ENCODE results near the gene BID. TPM values are rescaled to one million over a fixed set of nuclear protein-coding genes. Genes with fewer than 3 reads are reported as not detected.

Gene BID
- total RNA-seq, 1 donor from 2014 or later, result 36.4 TPM

GRCh38 chr22:17782158-17782557, 7.9 kb upstream of the BID start:
- no peak for TF ChIP-seq CTCF (conservative IDR thresholded peaks at IDR 0.05)
- peaks cover 27% of the 10 kb centered on the region for H3K4me1 Mint-ChIP-seq (ENCODE audit: unreplicated experiment)
- H3K36me3 Mint-ChIP-seq, result no peaks in the 10 kb centered on the region
- no peaks in the 10 kb centered on the region for H3K9me3 Mint-ChIP-seq
- no peak for DNase-seq (ENCODE audit: extremely low spot score, unreplicated experiment)
- no peak overlapping the region for H3K27ac Mint-ChIP-seq
- peaks cover 3% of the 10 kb centered on the region for H3K27me3 Mint-ChIP-seq
- no peak overlapping the region for H3K4me3 Mint-ChIP-seq

- H3K9me3 Mint-ChIP-seq, result no peaks in the 10 kb centered on the region
- TF ChIP-seq CTCF (conservative IDR thresholded peaks at IDR 0.05), result no peak
- DNase-seq (ENCODE audit: extremely low spot score, unreplicated experiment), result no peak
- H3K4me3 Mint-ChIP-seq, result no peak overlapping the region
- H3K27me3 Mint-ChIP-seq, result peaks cover 3% of the 10 kb centered on the region
- peaks cover 21% of the 10 kb centered on the region for H3K4me1 Mint-ChIP-seq (ENCODE audit: unreplicated experiment)
- no peaks in the 10 kb centered on the region for H3K36me3 Mint-ChIP-seq
- H3K27ac Mint-ChIP-seq, result no peak overlapping the region
Measured at GRCh38 chr22:17781319-17782031, 7.2 kb upstream of the BID start.

GRCh38 chr22:17780741-17781318, 6.6 kb upstream of the BID start:
- no peak overlapping the region for H3K4me3 Mint-ChIP-seq
- peaks cover 3% of the 10 kb centered on the region for H3K27me3 Mint-ChIP-seq
- no peak for TF ChIP-seq CTCF (conservative IDR thresholded peaks at IDR 0.05)
- H3K4me1 Mint-ChIP-seq (ENCODE audit: unreplicated experiment), result peaks cover 25% of the 10 kb centered on the region
- no peak overlapping the region for H3K27ac Mint-ChIP-seq
- H3K9me3 Mint-ChIP-seq, result no peaks in the 10 kb centered on the region
- H3K36me3 Mint-ChIP-seq, result no peaks in the 10 kb centered on the region
- no peak for DNase-seq (ENCODE audit: extremely low spot score, unreplicated experiment)

GRCh38 chr22:17780116-17780740, 6.0 kb upstream of the BID start:
- H3K4me3 Mint-ChIP-seq, result no peak overlapping the region
- no peak overlapping the region for H3K27ac Mint-ChIP-seq
- no peak for TF ChIP-seq CTCF (conservative IDR thresholded peaks at IDR 0.05)
- no peaks in the 10 kb centered on the region for H3K36me3 Mint-ChIP-seq
- peaks cover 3% of the 10 kb centered on the region for H3K27me3 Mint-ChIP-seq
- H3K4me1 Mint-ChIP-seq (ENCODE audit: unreplicated experiment), result peaks cover 29% of the 10 kb centered on the region
- H3K9me3 Mint-ChIP-seq, result no peaks in the 10 kb centered on the region
- DNase-seq (ENCODE audit: extremely low spot score, unreplicated experiment), result no peak

- H3K4me1 Mint-ChIP-seq (ENCODE audit: unreplicated experiment), result peaks cover 30% of the 10 kb centered on the region
- no peak for DNase-seq (ENCODE audit: extremely low spot score, unreplicated experiment)
- H3K4me3 Mint-ChIP-seq, result no peak overlapping the region
- H3K9me3 Mint-ChIP-seq, result no peaks in the 10 kb centered on the region
- no peak overlapping the region for H3K27ac Mint-ChIP-seq
- no peaks in the 10 kb centered on the region for H3K36me3 Mint-ChIP-seq
- peaks cover 3% of the 10 kb centered on the region for H3K27me3 Mint-ChIP-seq
- no peak for TF ChIP-seq CTCF (conservative IDR thresholded peaks at IDR 0.05)
Measured at GRCh38 chr22:17779286-17780115, 5.2 kb upstream of the BID start.

Data from type B pancreatic cell (in vitro differentiated cells).